ENCODE measurements around the gene TMOD1.
"Not testable (repeated sequence)": the region's sequence is repeated elsewhere in the genome, so short reads cannot be mapped to it uniquely, and the experiment has no call there.

The TMOD1 gene

GRCh38 chr9:97571664-97572063 is 70.2 kb downstream of the TMOD1 start:
- DNase-seq: no peak

- DNase-seq: no peak
These were observed 70.9 kb downstream of the TMOD1 start for GRCh38 chr9:97572196-97572891.

GRCh38 chr9:97572892-97573365 is 71.5 kb downstream of the TMOD1 start:
- DNase-seq: no peak

GRCh38 chr9:97573482-97574073 is 72.1 kb downstream of the TMOD1 start:
- DNase-seq: no peak

GRCh38 chr9:97574101-97574571 is 72.7 kb downstream of the TMOD1 start:
- not testable (repeated sequence) for DNase-seq

- DNase-seq: not testable (repeated sequence)
These were observed 73.6 kb downstream of the TMOD1 start for GRCh38 chr9:97574921-97575672.

- DNase-seq: no peak
These were observed 74.3 kb downstream of the TMOD1 start for GRCh38 chr9:97575673-97576200.

- no peak for DNase-seq
These were observed 75.6 kb downstream of the TMOD1 start for GRCh38 chr9:97577051-97577450.

GRCh38 chr9:97578846-97579245 is 77.4 kb downstream of the TMOD1 start:
- no peak for DNase-seq

GRCh38 chr9:97579914-97580313 is 78.4 kb downstream of the TMOD1 start:
- no peak for DNase-seq

GRCh38 chr9:97581590-97581989 is 80.1 kb downstream of the TMOD1 start:
- not testable (repeated sequence) for DNase-seq

- DNase-seq: not testable (repeated sequence)
These were observed 83.3 kb downstream of the TMOD1 start for GRCh38 chr9:97584778-97585177.

GRCh38 chr9:97586909-97587308 is 85.4 kb downstream of the TMOD1 start:
- not testable (repeated sequence) for DNase-seq

- no peak for DNase-seq
These were observed 90.1 kb downstream of the TMOD1 start for GRCh38 chr9:97591535-97591934.

GRCh38 chr9:97592126-97592525 is 90.7 kb downstream of the TMOD1 start:
- no peak for DNase-seq

GRCh38 chr9:97593960-97594359 is 92.5 kb downstream of the TMOD1 start:
- DNase-seq: no peak

GRCh38 chr9:97594381-97594921 is 93.0 kb downstream of the TMOD1 start:
- no peak for DNase-seq

- no peak for DNase-seq
These were observed 95.4 kb downstream of the TMOD1 start for GRCh38 chr9:97596906-97597305.

GRCh38 chr9:97598461-97599288 is 97.2 kb downstream of the TMOD1 start:
- DNase-seq: peak; percentile 41

- no peak for DNase-seq
These were observed 97.9 kb downstream of the TMOD1 start for GRCh38 chr9:97599314-97599846.

- DNase-seq: no peak
These were observed 99.2 kb downstream of the TMOD1 start for GRCh38 chr9:97600531-97601227.

All from KG1 (cell line).